GM12878 (cell line): ENCODE measurements around the gene CCN2.

Source experiments
- CHD4 ChIP-seq: fragments of 200-600 bp; sonication (generic); IDR thresholded peaks from 2 replicates; pipeline ENCODE4 v1.6.1; 2016; ENCODE audit warnings: mild to moderate bottlenecking
- HDAC2 ChIP-seq: fragments of 200-600 bp; sonication (generic); IDR thresholded peaks from 2 replicates; pipeline ENCODE4 v1.6.1; 2017
- POLR2AphosphoS5 ChIP-seq: IDR thresholded peaks from 2 replicates; pipeline ENCODE4 v1.6.1; 2011; ENCODE audit warnings: mild to moderate bottlenecking, low read length, inconsistent platforms
- SIN3A ChIP-seq: IDR thresholded peaks from 2 replicates; pipeline ENCODE4 v1.6.1; 2012; ENCODE audit warnings: low read depth, low read length, improper control_type of control experiment
- SUZ12 ChIP-seq: fragments of 200-600 bp; sonication (generic); IDR thresholded peaks from one replicate; pipeline ENCODE4 v1.6.1; 2018; ENCODE audit warnings: antibody characterized with exemption, mild to moderate bottlenecking; ENCODE audit not compliant: unreplicated experiment
- ZZZ3 ChIP-seq: IDR thresholded peaks from 2 replicates; pipeline ENCODE4 v1.6.1; 2011; ENCODE audit warnings: low read depth; ENCODE audit not compliant: control insufficient read depth, insufficient read length

DNA sequence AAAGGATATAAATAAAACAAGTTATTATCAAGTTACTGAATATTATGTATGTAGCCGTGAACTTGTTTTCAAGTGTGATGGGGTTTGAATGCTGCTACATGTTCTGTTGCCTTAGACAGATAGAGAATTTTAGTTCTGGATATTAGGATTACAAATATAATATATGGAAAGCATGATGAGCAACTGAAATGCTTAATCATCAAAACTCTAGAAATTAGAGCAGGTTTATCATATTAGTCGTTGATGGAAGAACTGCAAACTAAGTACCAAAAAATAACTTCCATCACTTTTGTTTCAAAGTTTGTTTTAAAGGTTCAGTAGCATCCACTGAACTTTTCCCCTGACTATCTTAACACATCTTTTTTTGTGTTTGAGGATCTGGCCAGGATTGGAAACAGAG, 49.1 kb upstream of the CCN2 start:
- TF ChIP-seq POLR2AphosphoS5 (no peak), SIN3A (no peak), SUZ12 (no peak), HDAC2 (no peak), CHD4 (no peak), ZZZ3 (no peak)
